Activated CD4-positive, alpha-beta T cell treated with anti-CD3 and anti-CD28 coated beads, Interleukin-2, amount 10 ng/mL, durations not matched to agents 7 days and 5 days (primary cell): ENCODE results near the gene PARD3B. TPM values are rescaled to one million over a fixed set of nuclear protein-coding genes. Genes with fewer than 3 reads are reported as not detected.

Experiments used
- CTCF ChIA-PET: fragments of 350-600 bp; sonication (Branson Sonifier 250); formaldehyde crosslinking; loops from one replicate; lab custom pipeline; 2021; ENCODE audit warnings: antibody characterized with exemption; lab: Charles Lee
- POLR2A ChIA-PET: fragments of 350-600 bp; sonication (Branson Sonifier 250); formaldehyde crosslinking; loops from one replicate; lab custom pipeline; 2021; ENCODE audit warnings: antibody characterized with exemption; lab: Charles Lee
- DNase-seq: peaks from one replicate; pipeline ENCODE4 v3.0.0-alpha.2; 2020
- H3K27ac Mint-ChIP-seq: one replicate; pipeline ENCODE4 v1.8.0; 2021; ENCODE audit warnings: mild to moderate bottlenecking, moderate library complexity, mixed read lengths
- H3K27me3 Mint-ChIP-seq: one replicate; pipeline ENCODE4 v1.8.0; 2021; ENCODE audit warnings: mixed read lengths
- H3K36me3 Mint-ChIP-seq: one replicate; pipeline ENCODE4 v1.8.0; 2021; ENCODE audit warnings: low read depth, mixed read lengths
- H3K4me1 Mint-ChIP-seq: one replicate; pipeline ENCODE4 v1.8.0; 2021; ENCODE audit warnings: mixed read lengths
- H3K4me3 Mint-ChIP-seq: one replicate; pipeline ENCODE4 v1.8.0; 2021; ENCODE audit warnings: mild to moderate bottlenecking, moderate library complexity, mixed read lengths
- H3K9me3 Mint-ChIP-seq: one replicate; pipeline ENCODE4 v1.8.0; 2021; ENCODE audit warnings: mixed read lengths
- total RNA-seq, 2 experiments: library from RNA; stranded (reverse); gene quantifications; one replicate each; pipeline ENCODE4 v1.2.3, GENCODE V29; 2021

Gene PARD3B
- total RNA-seq, 2 experiments from 2014 or later = 0.50 to 0.77 TPM

DNA sequence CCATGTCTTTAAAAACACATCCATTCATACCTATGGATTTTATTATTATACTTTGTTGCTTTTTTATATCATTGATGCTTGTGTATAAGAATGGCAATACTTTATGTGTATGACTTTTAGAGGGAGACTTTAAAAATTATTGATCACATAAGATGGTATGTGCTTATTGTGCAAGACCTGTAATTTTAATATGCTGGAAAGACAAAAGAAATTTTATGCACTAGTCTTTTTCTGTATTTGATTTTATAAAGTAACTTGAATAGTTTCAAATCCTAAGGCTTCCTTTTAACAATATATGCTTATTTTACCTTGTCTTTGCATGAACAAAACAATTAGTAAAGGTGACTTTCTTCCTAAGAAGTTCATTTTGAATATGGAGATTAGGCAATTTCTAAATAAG is 226.4 kb downstream of the PARD3B start:
- CTCF ChIA-PET = no interaction called here
- no peak overlapping the region for H3K4me3 Mint-ChIP-seq
- POLR2A ChIA-PET = no interaction called here

DNA sequence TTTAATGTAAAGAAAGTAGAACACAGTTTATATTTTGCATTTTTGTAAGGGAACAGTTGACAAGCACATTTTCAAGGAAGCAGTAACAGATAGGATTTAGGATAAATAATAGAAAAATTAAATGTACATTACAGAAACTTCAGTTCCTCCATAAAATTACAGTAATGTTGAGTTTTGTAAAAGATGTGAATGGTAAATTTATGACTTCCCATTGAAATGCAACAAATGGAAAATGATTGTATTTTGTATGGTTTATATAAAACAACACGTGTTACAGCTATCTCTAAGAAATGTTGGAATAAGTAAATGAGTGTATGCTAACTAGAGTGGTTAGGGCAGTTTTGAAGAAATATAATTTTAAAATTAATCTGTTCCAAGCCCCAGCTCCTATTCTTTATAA is 227.3 kb downstream of the PARD3B start:
- Mint-ChIP-seq H3K27ac (no peak overlapping the region), H3K4me3 (no peak overlapping the region), H3K27me3 (peaks cover 18% of the 10 kb centered on the region), H3K4me1 (no peaks in the 10 kb centered on the region), H3K36me3 (no peaks in the 10 kb centered on the region), H3K9me3 (no peaks in the 10 kb centered on the region)
- CTCF ChIA-PET = no interaction called here
- DNase-seq = no peak
- POLR2A ChIA-PET = no interaction called here

More for the DNA sequence above, 226.4 kb downstream of the PARD3B start:
- H3K36me3 Mint-ChIP-seq = no peaks in the 10 kb centered on the region
- H3K4me1 Mint-ChIP-seq = no peaks in the 10 kb centered on the region
- H3K27me3 Mint-ChIP-seq = peaks cover 18% of the 10 kb centered on the region
- H3K9me3 Mint-ChIP-seq = no peaks in the 10 kb centered on the region
- no peak overlapping the region for H3K27ac Mint-ChIP-seq
- DNase-seq = no peak

DNA sequence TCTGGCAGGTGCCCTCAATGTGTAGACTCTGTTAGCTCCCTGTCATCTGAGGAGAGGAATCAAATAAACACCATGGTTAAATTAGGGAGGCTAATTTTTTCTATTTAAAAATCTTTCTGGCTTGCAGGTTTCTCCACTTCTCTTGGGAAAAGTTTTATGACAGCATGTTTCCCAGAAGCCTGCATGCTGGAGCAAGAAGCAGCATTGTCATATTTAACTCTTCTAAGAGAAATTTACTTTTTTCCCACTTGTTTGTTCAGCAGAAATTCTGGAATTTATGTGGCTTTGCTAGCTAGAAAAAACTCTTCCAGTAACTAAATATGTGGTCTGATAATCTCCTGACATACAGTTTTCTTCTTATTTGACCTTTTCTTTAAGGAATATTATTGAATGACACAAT is 230.5 kb downstream of the PARD3B start:
- ChIA-PET POLR2A (no interaction called here), CTCF (no interaction called here)
- no peak for DNase-seq

DNA sequence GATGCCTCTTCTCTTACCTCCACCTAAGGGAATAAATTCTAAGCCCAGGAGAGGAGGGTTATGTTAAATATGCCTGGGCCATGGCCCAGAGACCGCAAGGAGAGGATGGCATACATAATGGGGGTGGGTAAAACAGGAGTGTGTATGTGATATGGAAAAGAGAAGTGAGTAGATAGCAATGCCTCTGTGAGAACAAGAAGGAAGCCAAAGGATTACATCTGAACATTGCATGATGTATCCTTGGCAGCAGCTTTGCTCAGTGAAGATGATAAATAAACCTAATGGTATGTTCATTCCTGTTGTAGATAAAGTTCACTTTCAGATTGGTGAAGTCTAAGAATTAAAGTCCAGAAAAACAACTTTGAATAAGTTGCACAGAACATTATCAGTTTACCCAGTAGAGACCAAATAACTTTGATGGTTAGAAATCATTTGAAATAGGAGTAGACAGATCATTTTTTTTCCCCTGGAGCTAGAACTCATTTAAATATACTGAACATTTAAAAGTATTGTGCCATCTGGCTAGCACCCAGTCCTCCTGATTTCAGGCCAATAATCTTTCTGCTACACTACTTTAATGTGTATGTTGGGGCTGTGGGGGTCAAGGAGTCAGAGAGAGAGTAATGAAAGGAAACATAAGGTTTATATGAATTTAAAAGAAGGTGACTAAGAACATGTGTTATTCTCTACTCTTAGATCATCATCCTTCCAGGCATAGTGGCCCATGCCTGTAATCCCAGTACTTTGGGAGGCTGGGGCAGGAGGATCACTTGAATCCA is 231.7 kb downstream of the PARD3B start:
- POLR2A ChIA-PET = no interaction called here
- Mint-ChIP-seq H3K36me3 (no peaks in the 10 kb centered on the region), H3K27me3 (peaks cover 17% of the 10 kb centered on the region), H3K27ac (no peak overlapping the region), H3K4me1 (no peaks in the 10 kb centered on the region), H3K4me3 (no peak overlapping the region), H3K9me3 (no peaks in the 10 kb centered on the region)
- CTCF ChIA-PET = no interaction called here
- DNase-seq = no peak

More for the DNA sequence above, 230.5 kb downstream of the PARD3B start:
- H3K4me3 Mint-ChIP-seq = no peak overlapping the region
- H3K9me3 Mint-ChIP-seq = no peaks in the 10 kb centered on the region
- H3K27ac Mint-ChIP-seq = no peak overlapping the region
- H3K27me3 Mint-ChIP-seq = peaks cover 20% of the 10 kb centered on the region
- H3K36me3 Mint-ChIP-seq = no peaks in the 10 kb centered on the region
- H3K4me1 Mint-ChIP-seq = no peaks in the 10 kb centered on the region

DNA sequence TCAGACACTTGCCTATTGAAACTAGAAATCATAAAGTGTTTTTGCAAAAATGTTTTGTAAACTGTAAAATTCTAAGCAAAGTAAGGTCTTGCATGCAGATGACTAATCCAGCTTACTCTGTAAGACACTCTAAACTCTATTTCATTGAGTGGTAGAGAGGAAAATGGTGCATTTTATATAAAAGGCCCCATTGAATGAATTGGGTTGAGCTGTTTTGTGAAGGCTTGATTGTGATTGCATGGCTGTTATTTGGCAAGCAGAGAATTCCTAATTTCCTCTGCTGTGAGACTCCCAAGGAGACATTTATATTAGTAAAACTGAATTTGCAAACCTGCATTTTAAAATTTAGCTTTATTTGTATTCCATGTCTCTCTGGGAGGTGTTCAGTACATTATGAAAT is 234.5 kb downstream of the PARD3B start:
- no peak for DNase-seq
- H3K4me3 Mint-ChIP-seq = no peak overlapping the region
- H3K27ac Mint-ChIP-seq = no peak overlapping the region
- H3K27me3 Mint-ChIP-seq = peaks cover 7% of the 10 kb centered on the region
- H3K36me3 Mint-ChIP-seq = no peaks in the 10 kb centered on the region
- CTCF ChIA-PET = no interaction called here
- H3K4me1 Mint-ChIP-seq = no peaks in the 10 kb centered on the region
- POLR2A ChIA-PET = interaction anchor here (0.6 kb wide), 1 partner anchor 399 kb away, joined by 3 read pairs; no protein-coding TSS in a partner anchor
- H3K9me3 Mint-ChIP-seq = no peaks in the 10 kb centered on the region

DNA sequence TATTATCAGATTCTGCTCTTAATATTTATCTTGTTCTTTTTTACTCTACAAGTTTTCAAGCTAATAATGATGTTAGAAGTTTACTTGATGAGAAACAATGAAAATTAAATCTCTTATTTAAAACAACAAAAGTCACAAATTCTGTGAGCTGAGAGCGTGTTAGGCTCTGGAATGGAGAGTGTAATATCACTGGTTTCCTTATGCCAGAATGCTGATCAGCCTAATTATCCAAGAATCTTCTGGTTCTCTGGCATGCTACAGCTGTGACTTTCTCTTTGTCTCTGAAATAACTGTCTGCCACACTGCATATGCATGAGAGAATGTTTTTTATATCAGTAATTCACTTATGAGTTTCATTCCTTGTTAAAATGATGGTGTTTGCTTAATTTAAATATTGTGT is 236.7 kb downstream of the PARD3B start:
- Mint-ChIP-seq H3K36me3 (no peaks in the 10 kb centered on the region), H3K9me3 (no peaks in the 10 kb centered on the region)
- POLR2A ChIA-PET = no interaction called here

DNA sequence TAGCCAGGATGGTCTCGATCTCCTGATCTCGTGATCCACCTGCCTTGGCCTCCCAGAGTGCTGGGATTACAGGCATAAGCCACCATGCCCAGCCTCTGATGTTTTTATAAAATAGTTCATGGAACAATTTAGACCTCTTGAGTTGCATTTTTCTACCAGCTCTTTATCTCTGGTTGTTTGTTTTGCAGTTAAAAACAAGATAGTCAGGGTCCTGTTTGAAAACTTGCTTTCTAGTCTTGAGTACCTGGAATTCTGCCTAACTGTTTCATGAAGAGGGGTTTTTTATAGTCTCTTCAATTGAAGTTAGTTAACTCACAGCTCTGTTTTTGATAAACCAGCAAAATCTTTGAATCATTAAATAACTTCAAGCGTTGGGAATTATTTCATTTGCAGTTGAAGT is 244.8 kb downstream of the PARD3B start:
- no peak for DNase-seq
- Mint-ChIP-seq H3K4me3 (no peak overlapping the region), H3K36me3 (no peaks in the 10 kb centered on the region), H3K27ac (no peak overlapping the region), H3K9me3 (no peaks in the 10 kb centered on the region), H3K27me3 (peaks cover 10% of the 10 kb centered on the region), H3K4me1 (no peaks in the 10 kb centered on the region)
- POLR2A ChIA-PET = no interaction called here
- CTCF ChIA-PET = interaction anchor here (1.6 kb wide), 1 partner anchor 674 kb away, joined by 4 read pairs; no protein-coding TSS in a partner anchor

More for the DNA sequence above, 236.7 kb downstream of the PARD3B start:
- CTCF ChIA-PET = no interaction called here
- peaks cover 2% of the 10 kb centered on the region for H3K27me3 Mint-ChIP-seq
- H3K4me1 Mint-ChIP-seq = no peaks in the 10 kb centered on the region
- DNase-seq = no peak
- H3K4me3 Mint-ChIP-seq = no peak overlapping the region
- no peak overlapping the region for H3K27ac Mint-ChIP-seq

DNA sequence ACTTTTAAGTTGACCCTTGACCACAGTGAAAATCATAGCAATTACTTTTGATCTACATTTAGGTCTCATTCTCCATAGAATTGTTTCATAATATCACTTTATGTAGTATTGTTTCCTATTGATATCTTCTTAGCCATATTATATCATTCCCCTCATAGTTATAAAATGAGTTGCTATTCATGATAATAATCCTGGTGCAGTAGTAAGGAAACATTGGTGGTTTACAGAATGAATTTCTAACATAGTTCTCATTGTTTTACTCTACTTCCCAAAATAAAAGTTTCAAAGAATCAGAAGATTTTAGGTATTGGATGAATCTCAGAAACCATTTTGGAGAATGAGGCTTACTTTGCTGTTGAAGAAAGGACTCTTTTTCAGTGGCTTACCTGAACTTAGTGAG is 246.0 kb downstream of the PARD3B start:
- Mint-ChIP-seq H3K4me1 (no peaks in the 10 kb centered on the region), H3K9me3 (no peaks in the 10 kb centered on the region), H3K27ac (no peak overlapping the region), H3K4me3 (no peak overlapping the region), H3K36me3 (no peaks in the 10 kb centered on the region), H3K27me3 (peaks cover 12% of the 10 kb centered on the region)
- POLR2A ChIA-PET = interaction anchor here (0.7 kb wide), 1 partner anchor 1275 kb away, joined by 3 read pairs; no protein-coding TSS in a partner anchor
- no peak for DNase-seq
- CTCF ChIA-PET = no interaction called here

DNA sequence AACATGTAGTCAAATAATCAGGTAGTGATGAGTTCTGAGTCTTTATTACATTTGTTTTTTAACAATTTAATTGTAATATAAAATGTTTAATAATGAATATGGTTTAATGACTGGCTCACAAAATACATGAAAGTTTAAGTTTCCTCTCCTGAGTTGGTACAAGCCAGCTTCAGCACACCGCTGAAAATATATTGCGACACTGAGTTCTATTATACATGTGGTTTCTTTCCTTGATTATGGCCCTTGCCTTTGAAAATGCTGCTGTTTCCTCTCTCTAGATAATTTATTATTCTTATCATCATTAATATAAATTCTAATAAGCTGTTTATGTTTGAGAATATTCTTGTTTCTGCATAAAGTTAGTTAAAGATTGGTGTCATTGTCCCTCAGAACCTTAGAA is 249.3 kb downstream of the PARD3B start:
- ChIA-PET POLR2A (no interaction called here), CTCF (no interaction called here)
- no peak overlapping the region for H3K27ac Mint-ChIP-seq

DNA sequence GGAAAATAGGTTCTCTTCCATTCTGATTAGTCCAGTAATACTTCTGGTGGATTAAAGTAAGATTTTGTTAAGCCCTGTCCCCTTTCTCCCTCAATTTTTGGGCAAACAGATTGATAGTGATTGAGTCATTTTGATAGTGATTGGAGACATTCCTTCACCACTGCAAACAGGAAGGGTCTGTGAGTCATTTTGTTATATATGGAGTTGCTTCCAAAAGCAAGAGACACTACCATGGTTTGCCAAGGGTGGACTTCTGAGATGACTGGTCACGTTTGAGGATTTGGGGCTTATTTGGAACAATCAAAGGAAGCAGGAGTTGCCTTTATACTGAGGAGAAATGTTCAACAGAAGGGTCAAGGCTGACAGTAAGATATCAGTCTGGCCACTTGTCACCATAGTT is 249.9 kb downstream of the PARD3B start:
- Mint-ChIP-seq H3K27me3 (peaks cover 12% of the 10 kb centered on the region), H3K4me1 (no peaks in the 10 kb centered on the region), H3K9me3 (peaks cover 4% of the 10 kb centered on the region), H3K36me3 (peaks cover 1% of the 10 kb centered on the region), H3K4me3 (no peak overlapping the region), H3K27ac (no peak overlapping the region)
- ChIA-PET POLR2A (no interaction called here), CTCF (no interaction called here)
- DNase-seq = no peak

More for the DNA sequence above, 249.3 kb downstream of the PARD3B start:
- DNase-seq = no peak
- Mint-ChIP-seq H3K36me3 (no peaks in the 10 kb centered on the region), H3K4me1 (no peaks in the 10 kb centered on the region), H3K27me3 (peaks cover 12% of the 10 kb centered on the region), H3K9me3 (no peaks in the 10 kb centered on the region), H3K4me3 (no peak overlapping the region)

DNA sequence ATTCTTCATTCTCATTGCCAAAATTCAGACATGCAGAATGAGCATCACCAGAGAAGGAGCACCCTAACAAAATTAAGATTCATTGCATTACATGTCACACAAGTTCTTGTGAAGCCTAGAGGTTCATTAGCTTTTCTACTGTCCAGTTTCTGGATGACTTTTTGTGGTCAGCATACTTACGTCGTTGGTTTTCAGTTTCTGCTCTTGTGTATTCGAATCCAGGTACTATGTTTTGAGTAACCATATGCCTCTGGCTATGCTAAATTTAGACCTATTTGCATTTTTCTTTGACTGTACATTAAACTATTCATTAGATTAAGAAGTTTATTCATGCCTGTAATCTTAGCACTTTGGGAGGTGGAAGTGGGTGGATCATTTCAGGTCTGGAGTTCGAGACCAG is 251.3 kb downstream of the PARD3B start:
- ChIA-PET POLR2A (no interaction called here), CTCF (no interaction called here)
- Mint-ChIP-seq H3K27ac (no peak overlapping the region), H3K4me3 (no peak overlapping the region), H3K9me3 (peaks cover 8% of the 10 kb centered on the region), H3K27me3 (peaks cover 12% of the 10 kb centered on the region), H3K36me3 (peaks cover 2% of the 10 kb centered on the region), H3K4me1 (no peaks in the 10 kb centered on the region)
- DNase-seq = no peak

DNA sequence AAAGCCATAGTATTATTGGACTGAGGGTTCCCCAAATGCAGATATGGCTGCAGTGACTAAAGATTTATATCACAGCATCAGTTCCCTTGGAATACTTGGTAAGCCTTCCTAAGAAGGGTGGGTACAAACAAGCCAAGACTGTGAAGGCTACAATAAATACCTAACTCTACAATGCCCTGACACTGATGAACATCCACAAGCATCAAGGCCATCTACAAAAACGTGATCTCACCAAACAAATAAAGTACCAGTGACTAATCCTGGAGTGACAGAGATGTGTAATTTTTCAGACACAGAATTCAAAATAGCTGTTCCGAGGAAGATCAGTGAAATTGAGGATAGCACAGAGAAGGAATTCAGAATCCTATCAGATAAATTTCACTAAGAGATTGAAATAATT is 254.5 kb downstream of the PARD3B start:
- peaks cover 20% of the 10 kb centered on the region for H3K9me3 Mint-ChIP-seq
- peaks cover 15% of the 10 kb centered on the region for H3K36me3 Mint-ChIP-seq
- H3K27me3 Mint-ChIP-seq = peaks cover 2% of the 10 kb centered on the region
- H3K4me1 Mint-ChIP-seq = peaks cover 22% of the 10 kb centered on the region
- H3K27ac Mint-ChIP-seq = no peak overlapping the region
- ChIA-PET CTCF (no interaction called here), POLR2A (no interaction called here)
- H3K4me3 Mint-ChIP-seq = no peak overlapping the region
- no peak for DNase-seq

DNA sequence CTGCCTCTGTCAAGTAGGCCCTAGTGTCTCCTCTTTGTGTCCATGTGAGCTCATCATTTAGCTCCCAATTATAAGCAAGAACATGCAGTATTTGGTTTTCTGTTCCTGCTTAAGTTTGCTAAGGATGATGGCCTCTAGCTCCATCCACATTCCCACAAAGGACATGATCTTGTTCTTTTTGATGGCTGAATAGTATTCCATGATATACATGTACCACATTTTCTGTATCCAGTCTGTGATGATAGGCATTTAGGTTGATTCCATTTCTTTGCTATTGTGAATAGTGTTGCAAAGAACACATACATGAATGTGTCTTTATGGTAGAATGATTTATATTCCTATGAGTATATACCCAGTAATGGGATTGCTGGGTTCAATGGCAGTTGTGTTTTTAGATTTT is 263.2 kb downstream of the PARD3B start:
- POLR2A ChIA-PET = no interaction called here
- peaks cover 12% of the 10 kb centered on the region for H3K4me1 Mint-ChIP-seq
- H3K36me3 Mint-ChIP-seq = peaks cover 28% of the 10 kb centered on the region
- no peak overlapping the region for H3K27ac Mint-ChIP-seq
- H3K4me3 Mint-ChIP-seq = no peak overlapping the region
- H3K27me3 Mint-ChIP-seq = peaks cover 14% of the 10 kb centered on the region
- DNase-seq = no peak
- peaks cover 43% of the 10 kb centered on the region for H3K9me3 Mint-ChIP-seq
- CTCF ChIA-PET = no interaction called here
